Liver (tissue), 9 donors: Measurements from ENCODE around the gene CRNN. TPM values are rescaled to one million over a fixed set of nuclear protein-coding genes. Genes with fewer than 3 reads are reported as not detected.
A peak's percentile ranks its signal among the peaks of the same experiment; 100 is the strongest.

Experiments
- DNase-seq: peaks from one replicate; pipeline ENCODE4 v3.0.0-alpha.2; 2017; ENCODE audit warnings: low spot score
- H3K27ac ChIP-seq, 2 donors: one replicate each; pipeline ENCODE4 v1.7.0; 2013; ENCODE audit warnings: inconsistent platforms in 2 of 2, low read length in 2 of 2, control low read depth in 1 of 2, low read depth in 1 of 2, mild to moderate bottlenecking in 1 of 2
- H3K27me3 ChIP-seq, 4 donors: one replicate each; pipeline versions ENCODE4 v1.6.1 to v1.7.0; 2013; ENCODE audit warnings: low read length in 3 of 4, inconsistent platforms in 1 of 4, mild to moderate bottlenecking in 1 of 4, moderate library complexity in 1 of 4; ENCODE audit not compliant: control insufficient read depth in 4 of 4, insufficient read depth in 4 of 4
- H3K36me3 ChIP-seq, 4 donors: one replicate each; pipeline versions ENCODE4 v1.6.1 to v1.7.0; 2013; ENCODE audit warnings: low read length in 3 of 4, mild to moderate bottlenecking in 3 of 4, low read depth in 1 of 4, moderate library complexity in 1 of 4; ENCODE audit not compliant: control insufficient read depth in 4 of 4, insufficient read depth in 3 of 4
- H3K4me1 ChIP-seq, 4 donors: one replicate each; pipeline versions ENCODE4 v1.6.1 to v1.7.0; 2013; ENCODE audit warnings: low read length in 3 of 4, mild to moderate bottlenecking in 3 of 4, moderate library complexity in 1 of 4; ENCODE audit not compliant: control insufficient read depth in 4 of 4, insufficient read depth in 4 of 4
- H3K4me3 ChIP-seq, 3 donors: one replicate each; pipeline versions ENCODE4 v1.6.1 to v1.7.0; 2013; ENCODE audit warnings: low read length in 3 of 3, control low read depth in 1 of 3, low read depth in 1 of 3, mild to moderate bottlenecking in 1 of 3
- H3K9ac ChIP-seq, 2 donors: one replicate each; pipeline ENCODE4 v1.7.0; 2013; ENCODE audit warnings: low read length in 2 of 2, mild to moderate bottlenecking in 2 of 2, moderate library complexity in 2 of 2, control low read depth in 1 of 2, low read depth in 1 of 2
- H3K9me3 ChIP-seq, 4 donors: one replicate each; pipeline versions ENCODE4 v1.6.1 to v1.7.0; 2013; ENCODE audit warnings: low read length in 3 of 4; ENCODE audit not compliant: control insufficient read depth in 4 of 4
- ATF3 ChIP-seq: IDR thresholded peaks from 2 replicates; pipeline ENCODE4 v1.6.1; 2016; ENCODE audit warnings: antibody characterized with exemption
- EGR1 ChIP-seq, 2 donors: IDR thresholded peaks; 2 replicates each; pipeline ENCODE4 v1.6.1; 2016 to 2018; ENCODE audit warnings: antibody characterized with exemption in 2 of 2, low read depth in 2 of 2
- FOXA1 ChIP-seq: IDR thresholded peaks from 2 replicates; pipeline ENCODE4 v1.6.1; 2016; ENCODE audit warnings: antibody characterized with exemption
- FOXA2 ChIP-seq: IDR thresholded peaks from 2 replicates; pipeline ENCODE4 v1.6.1; 2016; ENCODE audit warnings: antibody characterized with exemption
- GABPA ChIP-seq, 2 donors: IDR thresholded peaks in 1 of 2; conservative IDR thresholded peaks in 1 of 2; 2 replicates each; pipeline ENCODE4 v1.6.1; 2016; ENCODE audit warnings: antibody characterized with exemption in 2 of 2, mild to moderate bottlenecking in 1 of 2, moderate library complexity in 1 of 2
- HNF4A ChIP-seq, 2 donors: conservative IDR thresholded peaks; 2 replicates each; pipeline ENCODE4 v1.6.1; 2016; ENCODE audit warnings: antibody characterized with exemption in 2 of 2, mild to moderate bottlenecking in 2 of 2
- HNF4G ChIP-seq: IDR thresholded peaks from 2 replicates; pipeline ENCODE4 v1.6.1; 2016; ENCODE audit warnings: antibody characterized with exemption
- JUND ChIP-seq, 2 donors: IDR thresholded peaks; 2 replicates each; pipeline ENCODE4 v1.6.1; 2016; ENCODE audit warnings: antibody characterized with exemption in 2 of 2
- MAX ChIP-seq: IDR thresholded peaks from 2 replicates; pipeline ENCODE4 v1.6.1; 2016; ENCODE audit warnings: antibody characterized with exemption
- NR2F2 ChIP-seq: IDR thresholded peaks from 2 replicates; pipeline ENCODE4 v1.6.1; 2016; ENCODE audit warnings: antibody characterized with exemption
- RAD21 ChIP-seq, 2 donors: IDR thresholded peaks; 2 replicates each; pipeline ENCODE4 v1.6.1; 2016; ENCODE audit warnings: antibody characterized with exemption in 2 of 2, mild to moderate bottlenecking in 2 of 2
- RXRA ChIP-seq, 2 donors: IDR thresholded peaks; 2 replicates each; pipeline ENCODE4 v1.6.1; 2017 to 2018; ENCODE audit warnings: antibody characterized with exemption in 2 of 2, mild to moderate bottlenecking in 1 of 2
- SP1 ChIP-seq: IDR thresholded peaks from 2 replicates; pipeline ENCODE4 v1.6.1; 2018; ENCODE audit warnings: antibody characterized with exemption, mild to moderate bottlenecking
- TAF1 ChIP-seq: conservative IDR thresholded peaks from 2 replicates; pipeline ENCODE4 v1.6.1; 2016; ENCODE audit warnings: antibody characterized with exemption, mild to moderate bottlenecking
- YY1 ChIP-seq: IDR thresholded peaks from 2 replicates; pipeline ENCODE4 v1.6.1; 2016; ENCODE audit warnings: antibody characterized with exemption, mild to moderate bottlenecking
- WGBS: extraction: QIAGEN DNeasy Blood & Tissue Kit; methylation state at CpG from one replicate; pipeline ENCODE4 v1.1.7; 2013; 5-methylcytosine and 5-hydroxymethylcytosine counted together
- polyA plus RNA-seq, 2 donors: library from polyadenylated mRNA; stranded (reverse) in 1 of 2; unstranded in 1 of 2; fragments of 200-250 nt in 1 of 2; fragments of >200 nt in 1 of 2; fragmentation: Nextera tagmentation in 1 of 2; extraction: Ambion mirVana in 1 of 2; gene quantifications; one replicate each; pipeline versions ENCODE4 v1.2.1 to v1.2.3, GENCODE V29; 2013 to 2015
- total RNA-seq, 2 donors: library from RNA; depleted of rRNA; stranded (reverse); fragments of >200 nt; gene quantifications; one replicate each; pipeline ENCODE4 v1.2.3, GENCODE V29; 2014
- TF ChIP-seq, protein P1 (sequence below): fragments of 150-350 bp; IDR thresholded peaks from 2 replicates; pipeline ENCODE4 v1.5.1; 2017; ENCODE audit warnings: improper control_type of control experiment, low read depth, low read length; ENCODE audit not compliant: missing input control
- TF ChIP-seq, protein P2 (sequence below): IDR thresholded peaks from 2 replicates; pipeline ENCODE4 v1.6.1; 2016; ENCODE audit warnings: antibody characterized with exemption, mild to moderate bottlenecking
- donor health status: healthy.
- donor health status: healthy.
- donor health status: healthy.
- donor health status: healthy.
- donor health status: healthy.

The CRNN gene
- total and polyA plus RNA-seq, 4 donors: 0.05 to 0.22 TPM; not detected in 2

DNA sequence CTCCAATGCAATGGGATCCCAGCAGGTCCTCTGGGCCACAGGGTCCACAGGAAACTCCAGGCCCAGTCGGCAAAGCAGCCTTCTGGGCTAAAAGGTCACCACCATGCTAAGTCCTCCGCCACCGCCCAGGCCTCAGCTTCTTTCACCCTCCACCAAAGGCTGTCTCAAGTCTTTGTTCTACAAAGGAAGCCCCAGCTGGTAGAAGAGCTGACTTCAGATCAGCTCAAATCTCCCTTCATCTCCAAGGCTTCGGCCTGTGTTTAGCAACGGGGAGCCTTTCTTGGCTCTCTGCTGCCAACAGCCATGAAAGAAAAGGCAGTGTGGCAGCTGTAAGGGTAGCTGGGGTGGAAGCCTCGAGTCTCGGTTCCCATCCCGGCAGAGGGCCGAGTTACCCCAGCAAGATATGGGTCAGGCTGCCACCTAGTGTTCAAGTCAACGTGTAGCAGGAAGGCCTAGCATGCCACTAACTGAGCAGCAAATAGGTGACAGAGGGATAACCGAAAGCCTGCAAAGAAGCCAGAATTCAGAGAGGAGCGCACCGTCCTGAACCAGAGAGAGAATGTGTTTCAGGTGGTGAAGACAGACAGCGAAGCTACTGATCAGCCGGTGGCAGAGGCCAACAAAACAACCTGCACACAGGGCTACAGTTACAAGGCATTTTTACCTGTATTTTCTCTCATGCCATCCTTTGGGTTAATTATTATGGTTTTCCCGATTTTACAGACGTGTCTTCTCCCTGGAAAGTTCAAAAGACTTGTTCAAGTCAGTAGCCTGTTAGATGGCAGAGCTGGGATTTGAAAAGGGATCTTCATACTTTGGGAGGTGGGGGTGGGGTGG, 26.8 kb upstream of the CRNN start:
- peaks cover 0 to 4% (median 0%) of the 10 kb centered on the region in 4 donors for H3K4me1 ChIP-seq
- no peak for TF ChIP-seq GABPA (IDR thresholded peaks at IDR 0.05 in 1 of 2, conservative IDR thresholded peaks at IDR 0.05 in 1 of 2)
- TF ChIP-seq, protein P1, sequence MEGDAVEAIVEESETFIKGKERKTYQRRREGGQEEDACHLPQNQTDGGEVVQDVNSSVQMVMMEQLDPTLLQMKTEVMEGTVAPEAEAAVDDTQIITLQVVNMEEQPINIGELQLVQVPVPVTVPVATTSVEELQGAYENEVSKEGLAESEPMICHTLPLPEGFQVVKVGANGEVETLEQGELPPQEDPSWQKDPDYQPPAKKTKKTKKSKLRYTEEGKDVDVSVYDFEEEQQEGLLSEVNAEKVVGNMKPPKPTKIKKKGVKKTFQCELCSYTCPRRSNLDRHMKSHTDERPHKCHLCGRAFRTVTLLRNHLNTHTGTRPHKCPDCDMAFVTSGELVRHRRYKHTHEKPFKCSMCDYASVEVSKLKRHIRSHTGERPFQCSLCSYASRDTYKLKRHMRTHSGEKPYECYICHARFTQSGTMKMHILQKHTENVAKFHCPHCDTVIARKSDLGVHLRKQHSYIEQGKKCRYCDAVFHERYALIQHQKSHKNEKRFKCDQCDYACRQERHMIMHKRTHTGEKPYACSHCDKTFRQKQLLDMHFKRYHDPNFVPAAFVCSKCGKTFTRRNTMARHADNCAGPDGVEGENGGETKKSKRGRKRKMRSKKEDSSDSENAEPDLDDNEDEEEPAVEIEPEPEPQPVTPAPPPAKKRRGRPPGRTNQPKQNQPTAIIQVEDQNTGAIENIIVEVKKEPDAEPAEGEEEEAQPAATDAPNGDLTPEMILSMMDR: peak; percentile 86
- TF ChIP-seq JUND (IDR thresholded peaks at IDR 0.05): no peak
- no peak for TF ChIP-seq ATF3
- no peak for TF ChIP-seq EGR1 (IDR thresholded peaks at IDR 0.05; ENCODE audit: low read depth in 2 of 2)
- peak; percentile 87 to 89 for TF ChIP-seq RAD21 (IDR thresholded peaks at IDR 0.05)
- WGBS: 28% methylated on average over 17 of the region's 17 CpGs
- H3K9ac ChIP-seq: peak overlapping the region in 1 of 2 donors; percentile 39
- peak; percentile 46 for DNase-seq
- no peaks in the 10 kb centered on the region for H3K27me3 ChIP-seq
- H3K27ac ChIP-seq: no peak overlapping the region
- H3K36me3 ChIP-seq: no peaks in the 10 kb centered on the region
- H3K4me3 ChIP-seq: no peak overlapping the region
- no peaks in the 10 kb centered on the region for H3K9me3 ChIP-seq

DNA sequence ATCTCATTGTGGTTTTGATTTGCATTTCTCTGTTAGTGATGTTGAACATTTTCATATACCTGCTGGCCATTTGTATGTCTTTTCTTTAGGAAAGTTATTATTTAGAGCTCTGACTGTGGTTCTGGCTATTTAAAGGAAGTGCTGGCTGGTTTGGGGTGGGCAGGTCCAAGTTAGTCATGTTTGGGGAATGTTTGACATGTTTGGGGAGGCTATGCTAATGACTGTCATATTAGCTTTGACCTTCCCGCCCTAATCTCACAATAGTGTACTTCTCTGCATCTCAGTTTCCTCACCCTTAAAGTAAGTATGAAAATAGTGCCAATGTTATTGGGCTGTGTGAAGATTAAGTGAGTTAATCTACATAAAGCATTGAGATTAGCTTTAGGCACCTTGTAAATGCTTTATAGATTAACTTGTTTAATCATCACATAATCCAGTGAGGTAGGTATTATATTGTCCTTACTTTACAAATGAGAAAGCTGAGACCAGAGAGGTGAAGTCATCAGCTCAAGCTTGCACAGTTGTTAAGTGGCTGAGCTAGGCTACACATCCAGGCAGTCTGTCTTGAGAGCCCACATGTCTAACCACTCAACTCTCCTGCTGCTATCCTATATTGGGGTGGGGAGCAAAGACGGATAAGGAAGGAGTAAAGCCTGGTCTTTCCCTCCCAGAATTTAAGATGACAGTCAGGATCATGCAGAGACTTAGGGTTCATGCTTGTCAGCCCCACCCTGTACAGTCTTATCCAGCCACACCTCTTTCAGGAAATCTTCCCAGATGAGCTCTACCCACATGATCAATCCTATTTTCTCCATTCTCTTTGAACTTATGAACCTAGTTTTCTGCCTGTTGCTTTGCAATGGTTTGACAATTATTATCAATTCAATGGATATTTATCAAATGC, 22.8 kb upstream of the CRNN start:
- Histone ChIP-seq H3K9me3 (no peaks in the 10 kb centered on the region), H3K4me1 (peaks cover 0 to 4% (median 0%) of the 10 kb centered on the region in 4 donors), H3K27ac (no peak overlapping the region), H3K4me3 (no peak overlapping the region), H3K27me3 (no peaks in the 10 kb centered on the region), H3K36me3 (no peaks in the 10 kb centered on the region), H3K9ac (no peak overlapping the region)
- no peak for DNase-seq
- WGBS: 63% methylated on average over 2 of the region's 2 CpGs
- TF ChIP-seq EGR1 (IDR thresholded peaks at IDR 0.05; ENCODE audit: low read depth in 2 of 2): no peak
- TF ChIP-seq HNF4A (conservative IDR thresholded peaks at IDR 0.05): no peak
- no peak for TF ChIP-seq MAX
- no peak for TF ChIP-seq TAF1
- no peak for TF ChIP-seq RAD21 (IDR thresholded peaks at IDR 0.05)
- TF ChIP-seq, protein P2, sequence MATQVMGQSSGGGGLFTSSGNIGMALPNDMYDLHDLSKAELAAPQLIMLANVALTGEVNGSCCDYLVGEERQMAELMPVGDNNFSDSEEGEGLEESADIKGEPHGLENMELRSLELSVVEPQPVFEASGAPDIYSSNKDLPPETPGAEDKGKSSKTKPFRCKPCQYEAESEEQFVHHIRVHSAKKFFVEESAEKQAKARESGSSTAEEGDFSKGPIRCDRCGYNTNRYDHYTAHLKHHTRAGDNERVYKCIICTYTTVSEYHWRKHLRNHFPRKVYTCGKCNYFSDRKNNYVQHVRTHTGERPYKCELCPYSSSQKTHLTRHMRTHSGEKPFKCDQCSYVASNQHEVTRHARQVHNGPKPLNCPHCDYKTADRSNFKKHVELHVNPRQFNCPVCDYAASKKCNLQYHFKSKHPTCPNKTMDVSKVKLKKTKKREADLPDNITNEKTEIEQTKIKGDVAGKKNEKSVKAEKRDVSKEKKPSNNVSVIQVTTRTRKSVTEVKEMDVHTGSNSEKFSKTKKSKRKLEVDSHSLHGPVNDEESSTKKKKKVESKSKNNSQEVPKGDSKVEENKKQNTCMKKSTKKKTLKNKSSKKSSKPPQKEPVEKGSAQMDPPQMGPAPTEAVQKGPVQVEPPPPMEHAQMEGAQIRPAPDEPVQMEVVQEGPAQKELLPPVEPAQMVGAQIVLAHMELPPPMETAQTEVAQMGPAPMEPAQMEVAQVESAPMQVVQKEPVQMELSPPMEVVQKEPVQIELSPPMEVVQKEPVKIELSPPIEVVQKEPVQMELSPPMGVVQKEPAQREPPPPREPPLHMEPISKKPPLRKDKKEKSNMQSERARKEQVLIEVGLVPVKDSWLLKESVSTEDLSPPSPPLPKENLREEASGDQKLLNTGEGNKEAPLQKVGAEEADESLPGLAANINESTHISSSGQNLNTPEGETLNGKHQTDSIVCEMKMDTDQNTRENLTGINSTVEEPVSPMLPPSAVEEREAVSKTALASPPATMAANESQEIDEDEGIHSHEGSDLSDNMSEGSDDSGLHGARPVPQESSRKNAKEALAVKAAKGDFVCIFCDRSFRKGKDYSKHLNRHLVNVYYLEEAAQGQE: no peak
- TF ChIP-seq NR2F2: no peak
- no peak for TF ChIP-seq RXRA (IDR thresholded peaks at IDR 0.05)
- TF ChIP-seq FOXA1: no peak
- no peak for TF ChIP-seq FOXA2
- no peak for TF ChIP-seq SP1
- no peak for TF ChIP-seq JUND (IDR thresholded peaks at IDR 0.05)
- TF ChIP-seq, protein P1: no peak
- TF ChIP-seq HNF4G: no peak
- no peak for TF ChIP-seq GABPA (IDR thresholded peaks at IDR 0.05 in 1 of 2, conservative IDR thresholded peaks at IDR 0.05 in 1 of 2)
- TF ChIP-seq YY1: no peak
